ENCODE measurements around the gene LCN15. TPM values are rescaled to one million over a fixed set of nuclear protein-coding genes. Genes with fewer than 3 reads are reported as not detected.

LCN15 gene
- total RNA-seq, 1 experiment from 2014 or later: not detected

GRCh38 chr9:136738960-136739359, 25.4 kb downstream of the LCN15 start:
- H3K27me3 Mint-ChIP-seq (ENCODE audit: insufficient read depth, unreplicated experiment): peaks cover 39% of the 10 kb centered on the region
- H3K9me3 Mint-ChIP-seq (ENCODE audit: unreplicated experiment): no peaks in the 10 kb centered on the region
- H3K4me3 Mint-ChIP-seq (ENCODE audit: unreplicated experiment): no peak overlapping the region
- H3K36me3 Mint-ChIP-seq (ENCODE audit: insufficient read depth, unreplicated experiment): no peaks in the 10 kb centered on the region
- ChIA-PET POLR2A (no interaction called here), CTCF (interaction anchor here (1.2 kb wide), 1 partner anchor 10 kb away, joined by 7 read pairs; no protein-coding TSS in a partner anchor)
- BruUV-seq (replicated peaks): no TSS peak
- intact Hi-C loops (cut with micrococcal nuclease): no loop called here
- TF ChIP-seq CTCF (IDR thresholded peaks at IDR 0.05; ENCODE audit: unreplicated experiment): no peak
- no peak overlapping the region for H3K27ac Mint-ChIP-seq (ENCODE audit: low read depth, unreplicated experiment)
- no peaks in the 10 kb centered on the region for H3K4me1 Mint-ChIP-seq (ENCODE audit: insufficient read depth, unreplicated experiment)
- no peak for DNase-seq (ENCODE audit: unreplicated experiment)

- intact Hi-C loops (cut with micrococcal nuclease): no loop called here
- peaks cover 23% of the 10 kb centered on the region for H3K27me3 Mint-ChIP-seq (ENCODE audit: insufficient read depth, unreplicated experiment)
- no TSS peak for BruUV-seq (replicated peaks)
- no peak overlapping the region for H3K27ac Mint-ChIP-seq (ENCODE audit: low read depth, unreplicated experiment)
- POLR2A ChIA-PET: interaction anchor here (0.7 kb wide), 1 partner anchor 242 kb away, joined by 3 read pairs; no protein-coding TSS in a partner anchor
- no peaks in the 10 kb centered on the region for H3K9me3 Mint-ChIP-seq (ENCODE audit: unreplicated experiment)
- TF ChIP-seq CTCF (IDR thresholded peaks at IDR 0.05; ENCODE audit: unreplicated experiment): no peak
- no peaks in the 10 kb centered on the region for H3K4me1 Mint-ChIP-seq (ENCODE audit: insufficient read depth, unreplicated experiment)
- H3K36me3 Mint-ChIP-seq (ENCODE audit: insufficient read depth, unreplicated experiment): no peaks in the 10 kb centered on the region
- no peak for DNase-seq (ENCODE audit: unreplicated experiment)
- CTCF ChIA-PET: interaction anchor here (0.6 to 0.7 kb wide), 2 partner anchors 57 to 710 kb away, joined by 3 read pairs; no protein-coding TSS in a partner anchor
- H3K4me3 Mint-ChIP-seq (ENCODE audit: unreplicated experiment): no peak overlapping the region
Measured at GRCh38 chr9:136735812-136736480, 28.4 kb downstream of the LCN15 start.

- Mint-ChIP-seq H3K4me3 (ENCODE audit: unreplicated experiment) (no peak overlapping the region), H3K4me1 (ENCODE audit: insufficient read depth, unreplicated experiment) (no peaks in the 10 kb centered on the region), H3K36me3 (ENCODE audit: insufficient read depth, unreplicated experiment) (no peaks in the 10 kb centered on the region), H3K27me3 (ENCODE audit: insufficient read depth, unreplicated experiment) (peaks cover 23% of the 10 kb centered on the region), H3K9me3 (ENCODE audit: unreplicated experiment) (no peaks in the 10 kb centered on the region), H3K27ac (ENCODE audit: low read depth, unreplicated experiment) (no peak overlapping the region)
- intact Hi-C loops (cut with micrococcal nuclease): no loop called here
- POLR2A ChIA-PET: no interaction called here
- no TSS peak for BruUV-seq (replicated peaks)
- no peak for DNase-seq (ENCODE audit: unreplicated experiment)
- TF ChIP-seq CTCF (IDR thresholded peaks at IDR 0.05; ENCODE audit: unreplicated experiment): no peak
- CTCF ChIA-PET: interaction anchor here (0.6 to 0.8 kb wide), 2 partner anchors 25 to 711 kb away, joined by 3 read pairs; no protein-coding TSS in a partner anchor
Measured at GRCh38 chr9:136734837-136735496, 29.4 kb downstream of the LCN15 start.

- intact Hi-C loops (cut with micrococcal nuclease): no loop called here
- CTCF ChIA-PET: interaction anchor here (0.6 kb wide), 1 partner anchor 16 kb away, joined by 4 read pairs; no protein-coding TSS in a partner anchor
- Mint-ChIP-seq H3K36me3 (ENCODE audit: insufficient read depth, unreplicated experiment) (no peaks in the 10 kb centered on the region), H3K4me3 (ENCODE audit: unreplicated experiment) (no peak overlapping the region), H3K9me3 (ENCODE audit: unreplicated experiment) (no peaks in the 10 kb centered on the region), H3K4me1 (ENCODE audit: insufficient read depth, unreplicated experiment) (no peaks in the 10 kb centered on the region), H3K27me3 (ENCODE audit: insufficient read depth, unreplicated experiment) (peaks cover 10% of the 10 kb centered on the region), H3K27ac (ENCODE audit: low read depth, unreplicated experiment) (no peak overlapping the region)
- BruUV-seq (replicated peaks): no TSS peak
- no peak for TF ChIP-seq CTCF (IDR thresholded peaks at IDR 0.05; ENCODE audit: unreplicated experiment)
- POLR2A ChIA-PET: interaction anchor here (0.6 to 0.8 kb wide), 3 partner anchors 12 to 115 kb away, joined by 3 read pairs; no protein-coding TSS in a partner anchor
- no peak for DNase-seq (ENCODE audit: unreplicated experiment)
Measured at GRCh38 chr9:136733611-136734010, 30.7 kb downstream of the LCN15 start.

Data from MCF 10A (cell line).